H9 (cell line): Measurements from ENCODE around the gene XIRP1. TPM values are rescaled to one million over a fixed set of nuclear protein-coding genes. Genes with fewer than 3 reads are reported as not detected.

Experiments used
- DNase-seq: peaks from one replicate; pipeline ENCODE4 v3.0.0-alpha.2; 2017
- H2AFZ ChIP-seq: one replicate; pipeline ENCODE4 v1.6.1; 2013; ENCODE audit warnings: mild to moderate bottlenecking, low read length, control low read depth, moderate library complexity
- H2AK5ac ChIP-seq: 2 replicates; pipeline ENCODE4 v1.6.1; 2013; ENCODE audit warnings: low read length, control low read depth, mixed read lengths; ENCODE audit not compliant: insufficient read length
- H2BK120ac ChIP-seq: one replicate; pipeline ENCODE4 v1.6.1; 2013; ENCODE audit warnings: low read depth, mild to moderate bottlenecking, low read length, control low read depth, inconsistent platforms; ENCODE audit not compliant: poor library complexity, severe bottlenecking
- H2BK12ac ChIP-seq: 2 replicates; pipeline ENCODE4 v1.6.1; 2013; ENCODE audit warnings: low read length, control low read depth, mixed read lengths, low read depth; ENCODE audit not compliant: insufficient read length
- H2BK15ac ChIP-seq: 2 replicates; pipeline ENCODE4 v1.6.1; 2013; ENCODE audit warnings: low read depth, low read length, control low read depth
- H2BK20ac ChIP-seq: one replicate; pipeline ENCODE4 v1.6.1; 2013; ENCODE audit warnings: low read depth, mild to moderate bottlenecking, low read length, control low read depth, inconsistent platforms; ENCODE audit not compliant: poor library complexity, severe bottlenecking
- H2BK5ac ChIP-seq: 2 replicates; pipeline ENCODE4 v1.6.1; 2013; ENCODE audit warnings: low read length, control low read depth, mixed read lengths; ENCODE audit not compliant: insufficient read length
- H3K14ac ChIP-seq: 2 replicates; pipeline ENCODE4 v1.6.1; 2013; ENCODE audit warnings: low read length, control low read depth; ENCODE audit not compliant: insufficient read depth
- H3K18ac ChIP-seq: 2 replicates; pipeline ENCODE4 v1.6.1; 2013; ENCODE audit warnings: low read depth, mild to moderate bottlenecking, mixed read lengths, low read length, control low read depth; ENCODE audit not compliant: insufficient read length
- H3K23ac ChIP-seq: 2 replicates; pipeline ENCODE4 v1.6.1; 2013; ENCODE audit warnings: low read length, control low read depth, mixed read lengths, low read depth; ENCODE audit not compliant: insufficient read length
- H3K23me2 ChIP-seq: 2 replicates; pipeline ENCODE4 v1.6.1; 2013; ENCODE audit warnings: low read depth, mild to moderate bottlenecking, mixed read lengths, low read length, control low read depth; ENCODE audit not compliant: insufficient read length, poor library complexity, severe bottlenecking
- H3K27ac ChIP-seq: 2 replicates; pipeline ENCODE4 v1.5.1; 2013; ENCODE audit warnings: low read length, control low read depth, mixed read lengths, low read depth; ENCODE audit not compliant: insufficient read length
- H3K27me3 ChIP-seq: 2 replicates; pipeline ENCODE4 v1.6.1; 2013; ENCODE audit warnings: low read length, control low read depth, inconsistent platforms; ENCODE audit not compliant: insufficient read depth
- H3K4ac ChIP-seq: 2 replicates; pipeline ENCODE4 v1.6.1; 2013; ENCODE audit warnings: low read depth, mild to moderate bottlenecking, control low read depth, inconsistent platforms, low read length, moderate library complexity
- H3K4me1 ChIP-seq: 2 replicates; pipeline ENCODE4 v1.6.1; 2013; ENCODE audit warnings: low read length, control low read depth, inconsistent platforms; ENCODE audit not compliant: insufficient read depth
- H3K4me2 ChIP-seq: 2 replicates; pipeline ENCODE4 v1.6.1; 2013; ENCODE audit warnings: low read length, control low read depth, mixed read lengths; ENCODE audit not compliant: insufficient read length, insufficient read depth
- H3K56ac ChIP-seq: 2 replicates; pipeline ENCODE4 v1.6.1; 2013; ENCODE audit warnings: low read depth, mild to moderate bottlenecking, mixed read lengths, low read length, control low read depth; ENCODE audit not compliant: insufficient read length
- H3K79me1 ChIP-seq: 2 replicates; pipeline ENCODE4 v1.6.1; 2013; ENCODE audit warnings: low read depth, mild to moderate bottlenecking, moderate library complexity, low read length, control low read depth, inconsistent platforms; ENCODE audit not compliant: insufficient read depth, poor library complexity, severe bottlenecking
- H3K79me2 ChIP-seq: 2 replicates; pipeline ENCODE4 v1.6.1; 2013; ENCODE audit warnings: low read length, control low read depth, inconsistent platforms; ENCODE audit not compliant: insufficient read depth
- H3K9ac ChIP-seq: 2 replicates; pipeline ENCODE4 v1.6.1; 2013; ENCODE audit warnings: low read length, control low read depth, mixed read lengths; ENCODE audit not compliant: insufficient read length; ENCODE audit errors: extremely low read depth
- H3K9me3 ChIP-seq: one replicate; pipeline ENCODE4 v1.6.1; 2013; ENCODE audit warnings: low read depth, low read length, inconsistent platforms; ENCODE audit not compliant: control insufficient read depth
- H3T11ph ChIP-seq: one replicate; pipeline ENCODE4 v1.6.1; 2013; ENCODE audit warnings: mild to moderate bottlenecking, low read length, control low read depth, inconsistent platforms
- H4K20me1 ChIP-seq: one replicate; pipeline ENCODE4 v1.6.1; 2013; ENCODE audit not compliant: control insufficient read depth, insufficient read length, insufficient read depth
- H4K5ac ChIP-seq: 2 replicates; pipeline ENCODE4 v1.6.1; 2013; ENCODE audit warnings: low read depth, mild to moderate bottlenecking, mixed read lengths, low read length, control low read depth; ENCODE audit not compliant: insufficient read length
- H4K8ac ChIP-seq: replicated peaks from 2 replicates; pipeline ENCODE4 v1.6.1; 2013; ENCODE audit warnings: low read length, control low read depth, mixed read lengths, low read depth; ENCODE audit not compliant: insufficient read length
- H4K91ac ChIP-seq: 2 replicates; pipeline ENCODE4 v1.6.1; 2013; ENCODE audit warnings: low read depth, mild to moderate bottlenecking, moderate library complexity, mixed read lengths, low read length, control low read depth; ENCODE audit not compliant: insufficient read length
- H3K27ac Mint-ChIP-seq, 3 experiments: 2 replicates in 2 of 3; 3 replicates in 1 of 3; pipeline ENCODE4 v1.8.0; 2020 to 2021; ENCODE audit warnings: mixed read lengths in 3 of 3, mild to moderate bottlenecking in 1 of 3, moderate library complexity in 1 of 3
- H3K27me3 Mint-ChIP-seq: 2 replicates; pipeline ENCODE4 v1.8.0; 2021; ENCODE audit warnings: low read depth, mild to moderate bottlenecking, moderate library complexity, mixed read lengths
- H3K36me3 Mint-ChIP-seq, 3 experiments: 2 replicates in 2 of 3; 3 replicates in 1 of 3; pipeline ENCODE4 v1.8.0; 2020 to 2021; ENCODE audit warnings: low read depth in 3 of 3, mixed read lengths in 3 of 3; ENCODE audit not compliant: insufficient read depth in 1 of 3
- H3K4me1 Mint-ChIP-seq, 2 experiments: 2 replicates each; pipeline ENCODE4 v1.8.0; 2020; ENCODE audit warnings: mixed read lengths in 2 of 2
- H3K4me3 Mint-ChIP-seq, 2 experiments: 2 replicates in 1 of 2; 3 replicates in 1 of 2; pipeline ENCODE4 v1.8.0; 2020 to 2021; ENCODE audit warnings: mild to moderate bottlenecking in 2 of 2, mixed read lengths in 2 of 2, moderate library complexity in 1 of 2
- H3K9me3 Mint-ChIP-seq, 2 experiments: 2 replicates in 1 of 2; 3 replicates in 1 of 2; pipeline ENCODE4 v1.8.0; 2020; ENCODE audit warnings: mild to moderate bottlenecking in 2 of 2, mixed read lengths in 2 of 2, moderate library complexity in 1 of 2
- WGBS: extraction: QIAGEN DNeasy Blood & Tissue Kit; methylation state at CpG from one replicate; pipeline ENCODE4 v1.1.7; 2013; ENCODE audit warnings: missing lambda C conversion rate, low lambda C conversion rate, mixed read lengths; ENCODE audit not compliant: insufficient read length; ENCODE audit errors: extremely low coverage; 5-methylcytosine and 5-hydroxymethylcytosine counted together
- total RNA-seq: library from RNA; stranded (reverse); gene quantifications from 2 replicates; pipeline ENCODE4 v1.2.1, GENCODE V29; 2021
- TF ChIP-seq, protein P1 (sequence below): fragments of 200-600 bp; sonication (generic); conservative IDR thresholded peaks from 3 replicates; pipeline ENCODE4 v1.8.0; 2021; ENCODE audit warnings: antibody characterized with exemption, mild to moderate bottlenecking

XIRP1 gene
- total RNA-seq, 1 experiment from 2014 or later, result not detected

DNA sequence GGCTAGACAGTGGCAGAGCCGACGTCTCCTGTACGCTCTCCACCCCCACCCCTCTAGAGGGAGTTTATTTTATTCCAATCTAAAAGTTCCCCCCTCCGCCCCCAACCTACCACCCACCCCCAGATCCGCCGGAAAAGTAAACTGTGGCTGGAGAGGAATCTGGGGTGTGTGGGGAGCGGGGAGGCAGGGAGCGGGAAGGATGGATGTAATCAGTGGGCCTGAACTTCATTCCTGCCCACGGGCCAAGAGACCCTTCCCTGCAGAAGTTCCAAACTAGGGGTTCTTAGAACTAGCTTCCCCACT is 38.5 kb downstream of the XIRP1 start:
- no CpG with 5 or more reads among the region's 9 CpGs for WGBS
- H3K23ac ChIP-seq, result no peak overlapping the region
- H3K27ac ChIP-seq, result no peak overlapping the region
- no peak overlapping the region for H4K5ac ChIP-seq
- no peak overlapping the region for H2BK5ac ChIP-seq
- H3K9me3 ChIP-seq, result no peaks in the 10 kb centered on the region
- no peak overlapping the region for H3K56ac ChIP-seq
- no peak overlapping the region for H3K9ac ChIP-seq
- no peak overlapping the region for H3K4ac ChIP-seq
- no peak overlapping the region for H3T11ph ChIP-seq
- H4K91ac ChIP-seq, result no peak overlapping the region
- H3K79me2 ChIP-seq, result peaks cover 5% of the 10 kb centered on the region; the same call in 1 of the 2 replicates
- H2BK12ac ChIP-seq, result no peak overlapping the region
- Mint-ChIP-seq H3K9me3 (no peaks in the 10 kb centered on the region; a peak in 2 of 5 replicates), H3K36me3 (no peaks in the 10 kb centered on the region; a peak in 1 of 7 replicates), H3K4me3 (peak overlapping the region; percentile 86 to 88), H3K27ac (peak overlapping the region; percentile 94 to 98 (median 97); a peak in 4 of 7 replicates), H3K27me3 (no peaks in the 10 kb centered on the region; the same call in none of the 2 replicates), H3K4me1 (peaks cover 64% of the 10 kb centered on the region in 2 experiments)
- TF ChIP-seq, protein P1, sequence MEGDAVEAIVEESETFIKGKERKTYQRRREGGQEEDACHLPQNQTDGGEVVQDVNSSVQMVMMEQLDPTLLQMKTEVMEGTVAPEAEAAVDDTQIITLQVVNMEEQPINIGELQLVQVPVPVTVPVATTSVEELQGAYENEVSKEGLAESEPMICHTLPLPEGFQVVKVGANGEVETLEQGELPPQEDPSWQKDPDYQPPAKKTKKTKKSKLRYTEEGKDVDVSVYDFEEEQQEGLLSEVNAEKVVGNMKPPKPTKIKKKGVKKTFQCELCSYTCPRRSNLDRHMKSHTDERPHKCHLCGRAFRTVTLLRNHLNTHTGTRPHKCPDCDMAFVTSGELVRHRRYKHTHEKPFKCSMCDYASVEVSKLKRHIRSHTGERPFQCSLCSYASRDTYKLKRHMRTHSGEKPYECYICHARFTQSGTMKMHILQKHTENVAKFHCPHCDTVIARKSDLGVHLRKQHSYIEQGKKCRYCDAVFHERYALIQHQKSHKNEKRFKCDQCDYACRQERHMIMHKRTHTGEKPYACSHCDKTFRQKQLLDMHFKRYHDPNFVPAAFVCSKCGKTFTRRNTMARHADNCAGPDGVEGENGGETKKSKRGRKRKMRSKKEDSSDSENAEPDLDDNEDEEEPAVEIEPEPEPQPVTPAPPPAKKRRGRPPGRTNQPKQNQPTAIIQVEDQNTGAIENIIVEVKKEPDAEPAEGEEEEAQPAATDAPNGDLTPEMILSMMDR, result no peak
- no peak for DNase-seq
- H2AK5ac ChIP-seq, result no peak overlapping the region
- H3K4me1 ChIP-seq, result peaks cover 7% of the 10 kb centered on the region; the same call in 1 of the 2 replicates
- no peaks in the 10 kb centered on the region for H4K20me1 ChIP-seq
- no peak overlapping the region for H2BK120ac ChIP-seq
- H3K4me2 ChIP-seq, result peak overlapping the region; percentile 50
- H3K14ac ChIP-seq, result no peak overlapping the region
- peak overlapping the region; percentile 15 for H3K18ac ChIP-seq
- H3K23me2 ChIP-seq, result peaks cover 12% of the 10 kb centered on the region
- no peak overlapping the region for H2BK15ac ChIP-seq
- no peaks in the 10 kb centered on the region for H3K79me1 ChIP-seq
- H2BK20ac ChIP-seq, result no peak overlapping the region
- no peaks in the 10 kb centered on the region for H3K27me3 ChIP-seq
- no peak overlapping the region for H2AFZ ChIP-seq
- no peak overlapping the region for H4K8ac ChIP-seq
